ENCODE data around the gene NUDT21. TPM values are rescaled to one million over a fixed set of nuclear protein-coding genes. Genes with fewer than 3 reads are reported as not detected.

The NUDT21 gene
- total and polyA plus RNA-seq, 10 of the 15 experiments (the other 5 are each of a cell fraction or from before 2014, with no cell fraction given): 70.1 to 229 (median 127) TPM

DNA sequence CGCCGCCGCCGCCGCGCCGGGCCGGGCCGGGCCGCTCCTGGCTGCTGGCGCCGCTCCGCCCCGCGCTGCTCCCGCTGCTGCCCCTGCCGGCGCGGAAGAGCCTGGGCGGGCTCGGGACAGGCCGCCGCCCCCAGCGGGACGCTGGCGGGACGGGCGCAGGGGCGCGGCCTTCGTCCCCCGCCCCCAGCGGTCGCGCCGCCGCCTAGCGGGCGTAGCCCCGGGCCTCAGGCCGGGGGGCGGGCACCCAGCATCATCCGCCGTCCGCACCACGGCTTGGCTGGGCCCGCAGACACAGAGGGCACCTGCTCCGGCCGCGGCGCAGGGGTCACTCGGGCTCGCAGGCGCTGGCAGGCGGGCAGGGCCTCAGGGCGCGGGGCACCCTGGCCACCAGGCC is 25.7 kb downstream of the NUDT21 start, which contains the start of gene AMFR:
Gene AMFR, minus strand, starts transcription at position 107 of the 394 bp plus-strand sequence. CDS start 218 bp downstream, outside the sequence.
- H3K27me3 ChIP-seq (replicated peaks in 1 of 2; ENCODE audit: control insufficient read depth in 2 of 2, insufficient read depth in 2 of 2, low read length in 1 of 2): no peaks in the 10 kb centered on the region
- in situ Hi-C loops (cut with MboI) (no loop called here), intact Hi-C loops (cut with micrococcal nuclease; ENCODE audit: unreplicated experiment) (no loop called here)
- no peaks in the 10 kb centered on the region for H4K20me1 ChIP-seq (ENCODE audit: control insufficient read depth, insufficient read depth)
- no peak for FAIRE-seq
- peaks cover 46% of the 10 kb centered on the region for H3K79me2 ChIP-seq (ENCODE audit: control insufficient read depth, insufficient read depth, low read length)
- RAD21 ChIA-PET (ENCODE audit: unreplicated experiment): no interaction called here
- H3K9me3 ChIP-seq (replicated peaks; ENCODE audit: control insufficient read depth, insufficient read depth, low read length): no peaks in the 10 kb centered on the region
- WGBS (ENCODE audit: insufficient coverage, insufficient replicate concordance, low lambda C conversion rate, missing lambda C conversion rate): 1% methylated on average over 15 of the region's 57 CpGs
- H3K4me2 ChIP-seq (ENCODE audit: control insufficient read depth, insufficient read depth): peak within 1 kb of the TSS; percentile 95
- peak; percentile 88 for ATAC-seq
- peak within 1 kb of the TSS; percentile 89 for H3K9ac ChIP-seq (ENCODE audit: control insufficient read depth, insufficient read depth, low read length)
- POLR2A ChIA-PET: no interaction called here
- CTCF ChIA-PET: no interaction called here
- peaks cover 6% of the 10 kb centered on the region for H3K4me1 ChIP-seq (ENCODE audit: control insufficient read depth, insufficient read depth, low read length)
- peak within 1 kb of the TSS; percentile 54 for H2AFZ ChIP-seq (ENCODE audit: control insufficient read depth, low read depth, low read length)
- H3K36me3 ChIP-seq (ENCODE audit: control insufficient read depth in 2 of 2, insufficient read depth in 2 of 2, low read length in 1 of 2): no peaks in the 10 kb centered on the region
- no peak for DNase-seq (ENCODE audit: low read depth, low spot score)
- SMC1A ChIA-PET (ENCODE audit: uncharacterized antibody, unreplicated experiment): no interaction called here
- H3K27ac ChIP-seq (ENCODE audit: control insufficient read depth, insufficient read depth): peak within 1 kb of the TSS; percentile 60
- H3K4me3 ChIP-seq: peak within 1 kb of the TSS; percentile 78
- BruUV-seq (replicated peaks): no TSS peak
- no peak for TF ChIP-seq PAX8 (IDR thresholded peaks at IDR 0.05)
- no peak for TF ChIP-seq CREB1 (IDR thresholded peaks at IDR 0.05; ENCODE audit: low read depth)
- TF ChIP-seq, protein P1, sequence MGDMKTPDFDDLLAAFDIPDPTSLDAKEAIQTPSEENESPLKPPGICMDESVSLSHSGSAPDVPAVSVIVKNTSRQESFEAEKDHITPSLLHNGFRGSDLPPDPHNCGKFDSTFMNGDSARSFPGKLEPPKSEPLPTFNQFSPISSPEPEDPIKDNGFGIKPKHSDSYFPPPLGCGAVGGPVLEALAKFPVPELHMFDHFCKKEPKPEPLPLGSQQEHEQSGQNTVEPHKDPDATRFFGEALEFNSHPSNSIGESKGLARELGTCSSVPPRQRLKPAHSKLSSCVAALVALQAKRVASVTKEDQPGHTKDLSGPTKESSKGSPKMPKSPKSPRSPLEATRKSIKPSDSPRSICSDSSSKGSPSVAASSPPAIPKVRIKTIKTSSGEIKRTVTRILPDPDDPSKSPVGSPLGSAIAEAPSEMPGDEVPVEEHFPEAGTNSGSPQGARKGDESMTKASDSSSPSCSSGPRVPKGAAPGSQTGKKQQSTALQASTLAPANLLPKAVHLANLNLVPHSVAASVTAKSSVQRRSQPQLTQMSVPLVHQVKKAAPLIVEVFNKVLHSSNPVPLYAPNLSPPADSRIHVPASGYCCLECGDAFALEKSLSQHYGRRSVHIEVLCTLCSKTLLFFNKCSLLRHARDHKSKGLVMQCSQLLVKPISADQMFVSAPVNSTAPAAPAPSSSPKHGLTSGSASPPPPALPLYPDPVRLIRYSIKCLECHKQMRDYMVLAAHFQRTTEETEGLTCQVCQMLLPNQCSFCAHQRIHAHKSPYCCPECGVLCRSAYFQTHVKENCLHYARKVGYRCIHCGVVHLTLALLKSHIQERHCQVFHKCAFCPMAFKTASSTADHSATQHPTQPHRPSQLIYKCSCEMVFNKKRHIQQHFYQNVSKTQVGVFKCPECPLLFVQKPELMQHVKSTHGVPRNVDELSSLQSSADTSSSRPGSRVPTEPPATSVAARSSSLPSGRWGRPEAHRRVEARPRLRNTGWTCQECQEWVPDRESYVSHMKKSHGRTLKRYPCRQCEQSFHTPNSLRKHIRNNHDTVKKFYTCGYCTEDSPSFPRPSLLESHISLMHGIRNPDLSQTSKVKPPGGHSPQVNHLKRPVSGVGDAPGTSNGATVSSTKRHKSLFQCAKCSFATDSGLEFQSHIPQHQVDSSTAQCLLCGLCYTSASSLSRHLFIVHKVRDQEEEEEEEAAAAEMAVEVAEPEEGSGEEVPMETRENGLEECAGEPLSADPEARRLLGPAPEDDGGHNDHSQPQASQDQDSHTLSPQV (IDR thresholded peaks at IDR 0.05): no peak
- no peak for TF ChIP-seq SREBF2 (IDR thresholded peaks at IDR 0.05; ENCODE audit: low read length)
- TF ChIP-seq CHD2 (IDR thresholded peaks at IDR 0.05; ENCODE audit: borderline replicate concordance, low read depth, low read length): peak; percentile 54; the same call in 1 of the 2 replicates
- TF ChIP-seq, protein P2, sequence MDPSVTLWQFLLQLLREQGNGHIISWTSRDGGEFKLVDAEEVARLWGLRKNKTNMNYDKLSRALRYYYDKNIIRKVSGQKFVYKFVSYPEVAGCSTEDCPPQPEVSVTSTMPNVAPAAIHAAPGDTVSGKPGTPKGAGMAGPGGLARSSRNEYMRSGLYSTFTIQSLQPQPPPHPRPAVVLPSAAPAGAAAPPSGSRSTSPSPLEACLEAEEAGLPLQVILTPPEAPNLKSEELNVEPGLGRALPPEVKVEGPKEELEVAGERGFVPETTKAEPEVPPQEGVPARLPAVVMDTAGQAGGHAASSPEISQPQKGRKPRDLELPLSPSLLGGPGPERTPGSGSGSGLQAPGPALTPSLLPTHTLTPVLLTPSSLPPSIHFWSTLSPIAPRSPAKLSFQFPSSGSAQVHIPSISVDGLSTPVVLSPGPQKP (IDR thresholded peaks at IDR 0.05; ENCODE audit: low read depth, low read length): no peak
- TF ChIP-seq ZNF687 (IDR thresholded peaks at IDR 0.05): no peak
- no peak for TF ChIP-seq ZSCAN29 (IDR thresholded peaks at IDR 0.05)
- TF ChIP-seq REST (IDR thresholded peaks at IDR 0.05; ENCODE audit: low read depth, low read length): no peak
- TF ChIP-seq BCL11A (IDR thresholded peaks at IDR 0.05; ENCODE audit: low read depth, low read length): no peak
- no peak for TF ChIP-seq KLF5 (IDR thresholded peaks at IDR 0.05; ENCODE audit: partially characterized antibody)
- no peak for TF ChIP-seq POLR2AphosphoS5 (IDR thresholded peaks at IDR 0.05; ENCODE audit: low read length)

All from GM12878 (cell line).